Nephron (organoid): ENCODE measurements around the gene CPED1.
A peak's percentile ranks its signal among the peaks of the same experiment; 100 is the strongest.

ENCODE experiments used
- H3K27ac Mint-ChIP-seq, 3 experiments: 2 replicates each; pipeline ENCODE4 v1.8.0; 2020; ENCODE audit warnings: mixed read lengths in 3 of 3, mild to moderate bottlenecking in 2 of 3, moderate library complexity in 1 of 3
- H3K27me3 Mint-ChIP-seq: 2 replicates; pipeline ENCODE4 v1.8.0; 2021; ENCODE audit warnings: low read depth, mild to moderate bottlenecking, moderate library complexity, mixed read lengths
- H3K36me3 Mint-ChIP-seq: 2 replicates; pipeline ENCODE4 v1.8.0; 2020; ENCODE audit warnings: low read depth, mixed read lengths
- H3K4me1 Mint-ChIP-seq: 2 replicates; pipeline ENCODE4 v1.8.0; 2020; ENCODE audit warnings: mixed read lengths
- H3K4me3 Mint-ChIP-seq, 3 experiments: 2 replicates each; pipeline ENCODE4 v1.8.0; 2020; ENCODE audit warnings: mild to moderate bottlenecking in 3 of 3, mixed read lengths in 3 of 3, moderate library complexity in 2 of 3
- H3K9me3 Mint-ChIP-seq: 2 replicates; pipeline ENCODE4 v1.8.0; 2020; ENCODE audit warnings: mixed read lengths
- CTCF ChIP-seq, 3 experiments: fragments of 200-600 bp; sonication (generic); IDR thresholded peaks; one replicate each; pipeline ENCODE4 v1.5.0; 2021; ENCODE audit warnings: antibody characterized with exemption in 3 of 3; ENCODE audit not compliant: unreplicated experiment in 3 of 3

The CPED1 gene

GRCh38 chr7:121039510-121039822 lies 51.0 kb downstream of the CPED1 start:
- Mint-ChIP-seq H3K27me3 (peaks cover 6% of the 10 kb centered on the region), H3K27ac (peak overlapping the region in 1 of 3 experiments; percentile 62), H3K4me3 (no peak overlapping the region), H3K36me3 (peaks cover 37% of the 10 kb centered on the region), H3K9me3 (peaks cover 13% of the 10 kb centered on the region), H3K4me1 (peaks cover 8% of the 10 kb centered on the region)
- no peak for TF ChIP-seq CTCF (IDR thresholded peaks at IDR 0.05; ENCODE audit: unreplicated experiment in 3 of 3)

- H3K27me3 Mint-ChIP-seq, result peaks cover 6% of the 10 kb centered on the region
- peaks cover 8% of the 10 kb centered on the region for H3K4me1 Mint-ChIP-seq
- peaks cover 13% of the 10 kb centered on the region for H3K9me3 Mint-ChIP-seq
- H3K4me3 Mint-ChIP-seq, result no peak overlapping the region
- peak overlapping the region in 2 of 3 experiments; percentile 6 to 27 for H3K27ac Mint-ChIP-seq
- H3K36me3 Mint-ChIP-seq, result peaks cover 32% of the 10 kb centered on the region
- no peak for TF ChIP-seq CTCF (IDR thresholded peaks at IDR 0.05; ENCODE audit: unreplicated experiment in 3 of 3)
These were observed 51.5 kb downstream of the CPED1 start for GRCh38 chr7:121039994-121040393.

- Mint-ChIP-seq H3K4me3 (no peak overlapping the region), H3K9me3 (peaks cover 10% of the 10 kb centered on the region), H3K36me3 (peaks cover 19% of the 10 kb centered on the region), H3K4me1 (peaks cover 8% of the 10 kb centered on the region), H3K27me3 (peaks cover 6% of the 10 kb centered on the region), H3K27ac (peak overlapping the region; percentile 85 to 94 (median 94))
- TF ChIP-seq CTCF (IDR thresholded peaks at IDR 0.05; ENCODE audit: unreplicated experiment in 3 of 3), result no peak
These were observed 53.1 kb downstream of the CPED1 start for GRCh38 chr7:121041516-121042148.

- H3K9me3 Mint-ChIP-seq, result peaks cover 4% of the 10 kb centered on the region
- peaks cover 17% of the 10 kb centered on the region for H3K36me3 Mint-ChIP-seq
- no peak overlapping the region for H3K4me3 Mint-ChIP-seq
- H3K27ac Mint-ChIP-seq, result peak overlapping the region; percentile 31 to 94 (median 85)
- peaks cover 8% of the 10 kb centered on the region for H3K4me1 Mint-ChIP-seq
- TF ChIP-seq CTCF (IDR thresholded peaks at IDR 0.05; ENCODE audit: unreplicated experiment in 3 of 3), result no peak
- peaks cover 4% of the 10 kb centered on the region for H3K27me3 Mint-ChIP-seq
These were observed 53.7 kb downstream of the CPED1 start for GRCh38 chr7:121042195-121042594.

- peaks cover 14% of the 10 kb centered on the region for H3K36me3 Mint-ChIP-seq
- H3K4me3 Mint-ChIP-seq, result no peak overlapping the region
- no peaks in the 10 kb centered on the region for H3K27me3 Mint-ChIP-seq
- no peak for TF ChIP-seq CTCF (IDR thresholded peaks at IDR 0.05; ENCODE audit: unreplicated experiment in 3 of 3)
- H3K4me1 Mint-ChIP-seq, result peaks cover 8% of the 10 kb centered on the region
- no peaks in the 10 kb centered on the region for H3K9me3 Mint-ChIP-seq
- peak overlapping the region in 1 of 3 experiments; percentile 1 for H3K27ac Mint-ChIP-seq
These were observed 54.4 kb downstream of the CPED1 start for GRCh38 chr7:121042899-121043298.
